Measurements from ENCODE around the gene MOCOS. TPM values are rescaled to one million over a fixed set of nuclear protein-coding genes. Genes with fewer than 3 reads are reported as not detected.

Gene MOCOS, protein sequence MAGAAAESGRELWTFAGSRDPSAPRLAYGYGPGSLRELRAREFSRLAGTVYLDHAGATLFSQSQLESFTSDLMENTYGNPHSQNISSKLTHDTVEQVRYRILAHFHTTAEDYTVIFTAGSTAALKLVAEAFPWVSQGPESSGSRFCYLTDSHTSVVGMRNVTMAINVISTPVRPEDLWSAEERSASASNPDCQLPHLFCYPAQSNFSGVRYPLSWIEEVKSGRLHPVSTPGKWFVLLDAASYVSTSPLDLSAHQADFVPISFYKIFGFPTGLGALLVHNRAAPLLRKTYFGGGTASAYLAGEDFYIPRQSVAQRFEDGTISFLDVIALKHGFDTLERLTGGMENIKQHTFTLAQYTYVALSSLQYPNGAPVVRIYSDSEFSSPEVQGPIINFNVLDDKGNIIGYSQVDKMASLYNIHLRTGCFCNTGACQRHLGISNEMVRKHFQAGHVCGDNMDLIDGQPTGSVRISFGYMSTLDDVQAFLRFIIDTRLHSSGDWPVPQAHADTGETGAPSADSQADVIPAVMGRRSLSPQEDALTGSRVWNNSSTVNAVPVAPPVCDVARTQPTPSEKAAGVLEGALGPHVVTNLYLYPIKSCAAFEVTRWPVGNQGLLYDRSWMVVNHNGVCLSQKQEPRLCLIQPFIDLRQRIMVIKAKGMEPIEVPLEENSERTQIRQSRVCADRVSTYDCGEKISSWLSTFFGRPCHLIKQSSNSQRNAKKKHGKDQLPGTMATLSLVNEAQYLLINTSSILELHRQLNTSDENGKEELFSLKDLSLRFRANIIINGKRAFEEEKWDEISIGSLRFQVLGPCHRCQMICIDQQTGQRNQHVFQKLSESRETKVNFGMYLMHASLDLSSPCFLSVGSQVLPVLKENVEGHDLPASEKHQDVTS
- 0.69 TPM for total RNA-seq

GRCh38 chr18:36187193-36187825 is at the start of gene MOCOS:
TSS of gene MOCOS (plus strand) at chr18:36187497. CDS start at chr18:36187540, 43 bp downstream.

GRCh38 chr18:36297417-36298125 is 110.3 kb downstream of the MOCOS start, which contains the start of gene FHOD3:
TSS of gene FHOD3 (plus strand) at chr18:36297713. CDS start at chr18:36297836, 123 bp downstream.

Other genes with a start within 250 kb of the MOCOS start
- gene RPRD1A, start 119.9 kb upstream of the MOCOS start, total RNA-seq, result 143 TPM
- 197 TPM for gene SLC39A6, start 58.2 kb upstream of the MOCOS start, total RNA-seq
- 101 TPM for gene ELP2, start 57.6 kb upstream of the MOCOS start, total RNA-seq
- 50.5 TPM for gene FHOD3, start 110.2 kb downstream of the MOCOS start, total RNA-seq